Transverse colon (tissue), 4 donors: ENCODE results near the gene ZNF365. TPM values are rescaled to one million over a fixed set of nuclear protein-coding genes. Genes with fewer than 3 reads are reported as not detected.

Experiments used
- DNase-seq: peaks from one replicate; pipeline ENCODE4 v3.0.0-alpha.2; 2019
- H3K27ac ChIP-seq, 4 donors: fragments of 200-600 bp; sonication (generic); 2 replicates each; pipeline ENCODE4 v1.5.1; 2016 to 2018; ENCODE audit warnings: inconsistent platforms in 4 of 4
- H3K27me3 ChIP-seq: fragments of 200-600 bp; sonication (generic); 2 replicates; pipeline ENCODE4 v1.5.1; 2017; ENCODE audit warnings: inconsistent platforms
- H3K36me3 ChIP-seq, 4 donors: fragments of 200-600 bp; sonication (generic); 2 replicates each; pipeline ENCODE4 v1.5.1; 2017 to 2019; ENCODE audit warnings: inconsistent platforms in 4 of 4
- H3K4me1 ChIP-seq, 4 donors: fragments of 200-600 bp; sonication (generic); 2 replicates each; pipeline ENCODE4 v1.5.1; 2017 to 2020; ENCODE audit warnings: inconsistent platforms in 4 of 4
- H3K4me3 ChIP-seq, 4 donors: fragments of 200-600 bp; sonication (generic); 1 replicate in 1 of 4; 2 replicates in 3 of 4; pipeline versions ENCODE4 v1.5.1 to v1.6.1; 2017 to 2019; ENCODE audit warnings: inconsistent platforms in 4 of 4
- H3K9me3 ChIP-seq, 2 donors: fragments of 200-600 bp; sonication (generic); 2 replicates each; pipeline ENCODE4 v1.5.1; 2017 to 2019; ENCODE audit warnings: inconsistent platforms in 2 of 2
- EP300 ChIP-seq: sonication (generic); formaldehyde crosslinking; IDR thresholded peaks from one replicate; pipeline ENCODE4 v1.6.1; 2017; ENCODE audit warnings: antibody characterized with exemption, low read depth
- POLR2A ChIP-seq: fragments of 450-650 bp; IDR thresholded peaks from one replicate; pipeline ENCODE4 v1.6.1; 2016; ENCODE audit warnings: antibody characterized with exemption, mild to moderate bottlenecking, moderate library complexity
- POLR2AphosphoS5 ChIP-seq, 3 donors: sonication (generic); formaldehyde crosslinking; IDR thresholded peaks; one replicate each; pipeline ENCODE4 v1.6.1; 2016; ENCODE audit warnings: antibody characterized with exemption in 3 of 3
- WGBS, 2 donors: methylation state at CpG; one replicate each; pipeline ENCODE4 v1.1.5; 2018; ENCODE audit warnings: low coverage in 1 of 2; 5-methylcytosine and 5-hydroxymethylcytosine counted together
- in situ Hi-C, 4 donors: fragments of 200-750 bp; cut with MboI; loops; one replicate each; pipeline versions ENCODE4 v1.15.0 to v1.15.1; 2017; ENCODE audit warnings: low sequenced_read_pairs in 3 of 4, low pct_ligation_motif_present in 1 of 4, low pct_unique_long_range_greater_than_20kb in 1 of 4
- intact Hi-C: fragments of 100-400 bp; cut with DNase I; formaldehyde crosslinking; loops from one replicate; pipeline ENCODE4 v1.15.1; 2023; ENCODE audit warnings: low total_unique reads
- total RNA-seq, 4 donors: library from RNA; depleted of rRNA; stranded (reverse); fragments of >200 nt; gene quantifications; one replicate each; pipeline ENCODE4 v1.1.0, GENCODE V29; 2016
- TF ChIP-seq, protein P1 (sequence below), 5 experiments: fragments of 200-600 bp in 3 of 5; fragments of 450-650 bp in 2 of 5; sonication (generic) in 3 of 5; IDR thresholded peaks; 1 replicate in 2 of 5; 2 replicates in 3 of 5; pipeline ENCODE4 v1.5.1; 2016 to 2017; ENCODE audit warnings: antibody characterized with exemption in 5 of 5, inconsistent platforms in 3 of 5, mild to moderate bottlenecking in 2 of 5, moderate library complexity in 1 of 5

Gene ZNF365
- total RNA-seq, 4 donors from 2014 or later: not detected

- no peak for DNase-seq
- Histone ChIP-seq H3K36me3 (no peaks in the 10 kb centered on the region), H3K4me3 (no peak overlapping the region), H3K27ac (no peak overlapping the region), H3K27me3 (no peaks in the 10 kb centered on the region), H3K9me3 (no peaks in the 10 kb centered on the region), H3K4me1 (no peaks in the 10 kb centered on the region)
- in situ Hi-C loops (no loop called here), intact Hi-C loops (no loop called here)
- TF ChIP-seq, protein P1, sequence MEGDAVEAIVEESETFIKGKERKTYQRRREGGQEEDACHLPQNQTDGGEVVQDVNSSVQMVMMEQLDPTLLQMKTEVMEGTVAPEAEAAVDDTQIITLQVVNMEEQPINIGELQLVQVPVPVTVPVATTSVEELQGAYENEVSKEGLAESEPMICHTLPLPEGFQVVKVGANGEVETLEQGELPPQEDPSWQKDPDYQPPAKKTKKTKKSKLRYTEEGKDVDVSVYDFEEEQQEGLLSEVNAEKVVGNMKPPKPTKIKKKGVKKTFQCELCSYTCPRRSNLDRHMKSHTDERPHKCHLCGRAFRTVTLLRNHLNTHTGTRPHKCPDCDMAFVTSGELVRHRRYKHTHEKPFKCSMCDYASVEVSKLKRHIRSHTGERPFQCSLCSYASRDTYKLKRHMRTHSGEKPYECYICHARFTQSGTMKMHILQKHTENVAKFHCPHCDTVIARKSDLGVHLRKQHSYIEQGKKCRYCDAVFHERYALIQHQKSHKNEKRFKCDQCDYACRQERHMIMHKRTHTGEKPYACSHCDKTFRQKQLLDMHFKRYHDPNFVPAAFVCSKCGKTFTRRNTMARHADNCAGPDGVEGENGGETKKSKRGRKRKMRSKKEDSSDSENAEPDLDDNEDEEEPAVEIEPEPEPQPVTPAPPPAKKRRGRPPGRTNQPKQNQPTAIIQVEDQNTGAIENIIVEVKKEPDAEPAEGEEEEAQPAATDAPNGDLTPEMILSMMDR (IDR thresholded peaks at IDR 0.05): no peak
- TF ChIP-seq POLR2AphosphoS5 (IDR thresholded peaks at IDR 0.05) (no peak), POLR2A (no peak), EP300 (no peak)
Measured at GRCh38 chr10:62332406-62332805, 41.8 kb upstream of the ZNF365 start.

DNA sequence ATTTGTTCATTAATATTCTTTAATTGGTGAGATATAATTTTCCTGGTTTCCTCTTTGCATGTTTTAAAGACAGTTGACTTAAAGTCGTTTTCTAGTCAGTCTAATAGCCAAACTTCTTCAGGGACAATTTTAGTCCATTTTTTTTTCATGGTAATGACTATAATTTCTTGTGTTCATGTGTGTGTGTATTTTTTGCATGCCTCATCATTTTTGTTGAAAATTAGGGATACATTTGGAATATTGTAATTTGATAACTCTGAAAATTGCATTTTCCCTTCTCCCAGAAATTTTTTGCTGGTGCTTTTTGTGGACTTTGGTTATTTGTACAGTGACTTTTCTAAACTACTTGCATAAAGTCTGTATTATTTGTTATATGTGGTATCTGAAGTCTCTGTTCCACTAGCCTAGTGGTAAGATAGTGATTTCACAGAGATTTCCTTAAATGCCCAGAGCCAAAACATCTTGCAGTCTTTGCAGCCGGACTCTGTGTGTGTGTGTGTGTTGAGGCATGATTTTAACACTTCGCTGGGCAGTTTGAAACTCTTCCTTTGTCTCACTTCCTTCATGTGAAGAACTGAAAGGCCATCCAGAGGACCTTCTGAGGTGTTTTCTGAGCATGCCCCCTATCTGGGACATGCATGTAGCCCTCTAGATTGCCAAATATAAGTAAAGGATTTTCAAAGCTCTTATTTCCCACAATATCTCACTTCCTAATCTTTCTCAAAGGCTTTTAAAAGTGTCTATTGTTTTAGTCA lies 40.9 kb upstream of the ZNF365 start:
- in situ Hi-C loops: no loop called here
- no peak for DNase-seq
- WGBS, 2 donors: 57 to 64% methylated on average over 2 to 3 of the region's 3 CpGs
- intact Hi-C loops: no loop called here
- no peak overlapping the region for H3K4me3 ChIP-seq
- TF ChIP-seq POLR2A: no peak
- TF ChIP-seq EP300: no peak
- no peak for TF ChIP-seq POLR2AphosphoS5 (IDR thresholded peaks at IDR 0.05)
- TF ChIP-seq, protein P1 (IDR thresholded peaks at IDR 0.05): no peak
- H3K9me3 ChIP-seq: no peaks in the 10 kb centered on the region
- H3K36me3 ChIP-seq: no peaks in the 10 kb centered on the region
- H3K27me3 ChIP-seq: no peaks in the 10 kb centered on the region
- no peak overlapping the region for H3K27ac ChIP-seq
- no peaks in the 10 kb centered on the region for H3K4me1 ChIP-seq

GRCh38 chr10:62333988-62334682 lies 40.0 kb upstream of the ZNF365 start:
- no peak for TF ChIP-seq POLR2A
- TF ChIP-seq EP300: no peak
- no peak for TF ChIP-seq POLR2AphosphoS5 (IDR thresholded peaks at IDR 0.05)
- TF ChIP-seq, protein P1 (IDR thresholded peaks at IDR 0.05): no peak
- Histone ChIP-seq H3K27ac (no peak overlapping the region), H3K27me3 (no peaks in the 10 kb centered on the region), H3K4me3 (no peak overlapping the region), H3K4me1 (no peaks in the 10 kb centered on the region), H3K9me3 (no peaks in the 10 kb centered on the region), H3K36me3 (no peaks in the 10 kb centered on the region)
- DNase-seq: no peak
- in situ Hi-C loops (no loop called here), intact Hi-C loops (no loop called here)

- H3K36me3 ChIP-seq: no peaks in the 10 kb centered on the region
- DNase-seq: no peak
- in situ Hi-C loops (no loop called here), intact Hi-C loops (no loop called here)
- H3K27me3 ChIP-seq: no peaks in the 10 kb centered on the region
- no peaks in the 10 kb centered on the region for H3K4me1 ChIP-seq
- H3K4me3 ChIP-seq: no peak overlapping the region
- TF ChIP-seq POLR2A: no peak
- TF ChIP-seq POLR2AphosphoS5 (IDR thresholded peaks at IDR 0.05): no peak
- TF ChIP-seq, protein P1 (IDR thresholded peaks at IDR 0.05): no peak
- TF ChIP-seq EP300: no peak
- H3K9me3 ChIP-seq: no peaks in the 10 kb centered on the region
- 67 to 86% methylated on average over 2 of the region's 2 CpGs for WGBS, 2 donors
- no peak overlapping the region for H3K27ac ChIP-seq
Measured at GRCh38 chr10:62335326-62335725, 38.8 kb upstream of the ZNF365 start.
